Measurements from ENCODE around the gene TBL1X. TPM values are rescaled to one million over a fixed set of nuclear protein-coding genes. Genes with fewer than 3 reads are reported as not detected.

Gene TBL1X
- total and polyA plus RNA-seq, 10 of the 15 experiments (the other 5 are each of a cell fraction or from before 2014, with no cell fraction given), result 4.4 to 26.3 (median 10.6) TPM

DNA sequence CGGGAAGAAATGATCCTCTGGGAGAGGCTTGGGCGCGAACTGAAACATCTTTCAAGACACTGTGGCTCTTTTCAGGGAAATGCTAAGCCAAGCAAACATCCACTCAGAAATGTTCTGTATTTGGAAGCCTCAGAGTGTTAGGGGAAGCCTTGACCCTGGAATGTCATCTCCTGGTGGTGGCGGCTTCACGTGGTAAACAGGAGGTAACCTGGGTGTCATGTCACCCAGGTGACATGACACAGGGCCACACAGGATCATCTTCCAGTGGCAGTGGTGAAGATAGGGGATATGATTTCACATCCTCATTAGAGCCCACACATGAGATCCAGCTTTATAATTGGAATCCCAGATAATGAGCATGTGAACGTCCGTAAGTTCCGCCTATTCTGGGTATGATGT lies 140.0 kb downstream of the TBL1X start:
- FAIRE-seq (no peak), ATAC-seq (no peak), DNase-seq (ENCODE audit: low read depth, low spot score) (no peak)
- Histone ChIP-seq H3K9me3 (replicated peaks; ENCODE audit: control insufficient read depth, insufficient read depth, low read length) (no peaks in the 10 kb centered on the region; the same call in 2 of the 3 replicates), H3K4me3 (no peak overlapping the region), H2AFZ (ENCODE audit: control insufficient read depth, low read depth, low read length) (no peak overlapping the region), H3K4me1 (ENCODE audit: control insufficient read depth, insufficient read depth, low read length) (no peaks in the 10 kb centered on the region; the same call in 1 of the 2 replicates), H3K9ac (ENCODE audit: control insufficient read depth, insufficient read depth, low read length) (no peak overlapping the region), H3K27ac (ENCODE audit: control insufficient read depth, insufficient read depth) (no peak overlapping the region), H4K20me1 (ENCODE audit: control insufficient read depth, insufficient read depth) (no peaks in the 10 kb centered on the region), H3K4me2 (ENCODE audit: control insufficient read depth, insufficient read depth) (no peak overlapping the region), H3K79me2 (ENCODE audit: control insufficient read depth, insufficient read depth, low read length) (no peaks in the 10 kb centered on the region), H3K27me3 (replicated peaks in 1 of 2; ENCODE audit: control insufficient read depth in 2 of 2, insufficient read depth in 2 of 2, low read length in 1 of 2) (no peaks in the 10 kb centered on the region), H3K36me3 (ENCODE audit: control insufficient read depth in 2 of 2, insufficient read depth in 2 of 2, low read length in 1 of 2) (no peaks in the 10 kb centered on the region; a peak in 1 of 4 replicates)
- ChIA-PET CTCF (no interaction called here), POLR2A (no interaction called here), SMC1A (ENCODE audit: uncharacterized antibody, unreplicated experiment) (interaction anchor here (0.8 kb wide), 1 partner anchor 143 kb away, joined by 4 read pairs; no protein-coding TSS in a partner anchor), RAD21 (ENCODE audit: unreplicated experiment) (interaction anchor here (1.0 kb wide), 1 partner anchor 72 kb away, joined by 3 read pairs; no protein-coding TSS in a partner anchor)
- intact Hi-C loops (cut with micrococcal nuclease; ENCODE audit: unreplicated experiment), result loop anchor here (2.0 kb wide), 1 partner anchor 72 kb away; no protein-coding TSS in a partner anchor
- BruUV-seq (replicated peaks), result no TSS peak
- WGBS (ENCODE audit: insufficient coverage, insufficient replicate concordance, low lambda C conversion rate, missing lambda C conversion rate), result 85% methylated on average over 8 of the region's 8 CpGs
- in situ Hi-C loops (cut with MboI), result no loop called here
- no peak for TF ChIP-seq CREB1 (IDR thresholded peaks at IDR 0.05; ENCODE audit: low read depth)
- no peak for TF ChIP-seq ZNF622 (IDR thresholded peaks at IDR 0.05)
- no peak for TF ChIP-seq CHD1 (IDR thresholded peaks at IDR 0.05; ENCODE audit: low read depth, low read length)
- TF ChIP-seq FOS (IDR thresholded peaks at IDR 0.05; ENCODE audit: borderline replicate concordance, extremely low read depth, insufficient read length), result no peak
- TF ChIP-seq, protein P1, sequence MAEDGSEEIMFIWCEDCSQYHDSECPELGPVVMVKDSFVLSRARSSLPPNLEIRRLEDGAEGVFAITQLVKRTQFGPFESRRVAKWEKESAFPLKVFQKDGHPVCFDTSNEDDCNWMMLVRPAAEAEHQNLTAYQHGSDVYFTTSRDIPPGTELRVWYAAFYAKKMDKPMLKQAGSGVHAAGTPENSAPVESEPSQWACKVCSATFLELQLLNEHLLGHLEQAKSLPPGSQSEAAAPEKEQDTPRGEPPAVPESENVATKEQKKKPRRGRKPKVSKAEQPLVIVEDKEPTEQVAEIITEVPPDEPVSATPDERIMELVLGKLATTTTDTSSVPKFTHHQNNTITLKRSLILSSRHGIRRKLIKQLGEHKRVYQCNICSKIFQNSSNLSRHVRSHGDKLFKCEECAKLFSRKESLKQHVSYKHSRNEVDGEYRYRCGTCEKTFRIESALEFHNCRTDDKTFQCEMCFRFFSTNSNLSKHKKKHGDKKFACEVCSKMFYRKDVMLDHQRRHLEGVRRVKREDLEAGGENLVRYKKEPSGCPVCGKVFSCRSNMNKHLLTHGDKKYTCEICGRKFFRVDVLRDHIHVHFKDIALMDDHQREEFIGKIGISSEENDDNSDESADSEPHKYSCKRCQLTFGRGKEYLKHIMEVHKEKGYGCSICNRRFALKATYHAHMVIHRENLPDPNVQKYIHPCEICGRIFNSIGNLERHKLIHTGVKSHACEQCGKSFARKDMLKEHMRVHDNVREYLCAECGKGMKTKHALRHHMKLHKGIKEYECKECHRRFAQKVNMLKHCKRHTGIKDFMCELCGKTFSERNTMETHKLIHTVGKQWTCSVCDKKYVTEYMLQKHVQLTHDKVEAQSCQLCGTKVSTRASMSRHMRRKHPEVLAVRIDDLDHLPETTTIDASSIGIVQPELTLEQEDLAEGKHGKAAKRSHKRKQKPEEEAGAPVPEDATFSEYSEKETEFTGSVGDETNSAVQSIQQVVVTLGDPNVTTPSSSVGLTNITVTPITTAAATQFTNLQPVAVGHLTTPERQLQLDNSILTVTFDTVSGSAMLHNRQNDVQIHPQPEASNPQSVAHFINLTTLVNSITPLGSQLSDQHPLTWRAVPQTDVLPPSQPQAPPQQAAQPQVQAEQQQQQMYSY (CRISPR knock-in tag; IDR thresholded peaks at IDR 0.05), result no peak
- no peak for TF ChIP-seq NR2F1 (conservative IDR thresholded peaks at IDR 0.05)
- no peak for TF ChIP-seq SUZ12 (IDR thresholded peaks at IDR 0.05; ENCODE audit: unreplicated experiment)
- TF ChIP-seq ZNF207 (IDR thresholded peaks at IDR 0.05; ENCODE audit: borderline replicate concordance), result no peak
- no peak for TF ChIP-seq TCF12 (IDR thresholded peaks at IDR 0.05; ENCODE audit: low read depth, low read length)
- TF ChIP-seq ZBTB4 (CRISPR knock-in tag; IDR thresholded peaks at IDR 0.05), result no peak
- no peak for TF ChIP-seq RELB (IDR thresholded peaks at IDR 0.05; ENCODE audit: low read depth)
- no peak for TF ChIP-seq HCFC1 (IDR thresholded peaks at IDR 0.05; ENCODE audit: low read length)
- TF ChIP-seq HSF1 (IDR thresholded peaks at IDR 0.05; ENCODE audit: low read depth, low read length), result no peak
- no peak for TF ChIP-seq KLF5 (IDR thresholded peaks at IDR 0.05; ENCODE audit: partially characterized antibody)

Data from GM12878 (cell line).